ENCODE results near the gene ZNF200.

Gene ZNF200

DNA sequence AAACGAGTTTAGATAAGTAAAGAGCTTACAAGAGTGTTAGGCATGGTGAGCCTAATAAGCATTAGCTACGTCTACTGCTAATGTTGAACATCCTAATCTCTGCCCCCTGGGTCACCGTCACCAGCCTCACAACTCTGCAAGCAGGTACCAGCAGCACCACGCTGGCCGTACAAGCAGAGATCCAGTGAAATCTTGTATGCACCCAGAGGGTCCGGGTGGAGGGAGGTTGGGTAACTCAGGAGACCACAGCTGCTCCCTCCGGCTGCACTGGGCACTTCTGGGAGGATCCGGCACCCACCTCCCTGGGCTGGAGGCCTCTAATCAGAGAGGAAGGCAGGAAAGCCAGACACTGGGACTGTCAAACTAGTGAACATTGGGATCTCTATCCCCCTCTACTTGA lies 55.3 kb downstream of the ZNF200 start:
- H3K27ac ChIP-seq (ENCODE audit: low read depth in 2 of 2, low read length in 2 of 2): no peak overlapping the region
- peaks cover 53 to 69% of the 10 kb centered on the region in 2 donors for H3K27me3 ChIP-seq (ENCODE audit: control insufficient read depth in 2 of 2, insufficient read depth in 2 of 2, low read length in 2 of 2)
- no peak overlapping the region for H3K4me3 ChIP-seq (ENCODE audit: low read length in 2 of 2)
- no peaks in the 10 kb centered on the region for H3K36me3 ChIP-seq (ENCODE audit: control insufficient read depth in 2 of 2, insufficient read depth in 2 of 2, low read length in 2 of 2)
- no peak overlapping the region for H3K9ac ChIP-seq (ENCODE audit: low read depth in 1 of 2, low read length in 2 of 2)
- H3K4me1 ChIP-seq (ENCODE audit: control insufficient read depth in 2 of 2, insufficient read depth in 2 of 2, low read length in 2 of 2): peaks cover 3 to 6% of the 10 kb centered on the region in 2 donors
- H3K9me3 ChIP-seq (ENCODE audit: control insufficient read depth in 2 of 2, low read length in 2 of 2): no peaks in the 10 kb centered on the region

DNA sequence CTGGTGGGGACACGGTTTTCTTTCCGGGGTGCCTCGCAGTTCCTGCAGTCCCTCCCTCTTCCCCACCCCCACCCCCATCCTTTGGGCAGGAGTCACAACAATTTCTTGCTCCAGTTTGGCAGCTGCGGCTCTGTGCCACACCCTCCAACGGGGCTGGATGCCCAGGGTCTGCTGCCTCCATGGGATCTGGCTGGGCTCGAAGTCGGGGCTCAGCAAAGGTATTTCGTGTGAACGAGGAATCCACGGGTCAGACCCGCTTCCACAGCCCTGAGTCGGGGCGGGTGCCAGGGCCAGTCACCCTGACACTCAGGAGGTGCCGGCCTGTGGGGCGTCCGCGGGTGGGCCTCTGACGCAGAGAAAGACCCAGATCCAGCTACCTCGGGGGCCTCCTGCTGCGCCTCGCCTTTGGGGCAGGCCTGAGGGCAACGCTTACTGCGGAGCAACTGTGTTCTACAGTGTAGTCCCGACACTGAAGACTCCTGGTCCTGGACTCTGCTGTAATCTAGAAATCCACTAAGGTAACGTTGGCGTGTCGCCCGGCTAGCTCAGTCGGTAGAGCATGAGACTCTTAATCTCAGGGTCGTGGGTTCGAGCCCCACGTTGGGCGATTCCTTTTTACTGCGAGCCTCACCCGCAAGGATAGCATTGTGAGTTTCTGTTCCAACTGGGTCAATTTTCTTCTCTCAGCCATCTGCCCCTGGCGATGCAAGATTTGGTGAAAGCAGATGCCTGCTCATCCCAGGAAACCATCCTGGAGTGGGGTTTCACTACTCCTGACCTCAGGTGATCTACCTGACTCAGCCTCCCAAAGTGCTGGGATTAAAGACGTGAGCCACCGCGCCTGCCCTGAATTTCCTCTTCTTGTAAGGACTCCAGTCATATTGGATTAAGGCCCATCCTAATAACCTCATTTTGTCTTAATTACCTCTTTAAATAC lies 59.5 kb downstream of the ZNF200 start:
- peaks cover 53 to 55% of the 10 kb centered on the region in 2 donors for H3K27me3 ChIP-seq (ENCODE audit: control insufficient read depth in 2 of 2, insufficient read depth in 2 of 2, low read length in 2 of 2)
- no peak overlapping the region for H3K9ac ChIP-seq (ENCODE audit: low read depth in 1 of 2, low read length in 2 of 2)

DNA sequence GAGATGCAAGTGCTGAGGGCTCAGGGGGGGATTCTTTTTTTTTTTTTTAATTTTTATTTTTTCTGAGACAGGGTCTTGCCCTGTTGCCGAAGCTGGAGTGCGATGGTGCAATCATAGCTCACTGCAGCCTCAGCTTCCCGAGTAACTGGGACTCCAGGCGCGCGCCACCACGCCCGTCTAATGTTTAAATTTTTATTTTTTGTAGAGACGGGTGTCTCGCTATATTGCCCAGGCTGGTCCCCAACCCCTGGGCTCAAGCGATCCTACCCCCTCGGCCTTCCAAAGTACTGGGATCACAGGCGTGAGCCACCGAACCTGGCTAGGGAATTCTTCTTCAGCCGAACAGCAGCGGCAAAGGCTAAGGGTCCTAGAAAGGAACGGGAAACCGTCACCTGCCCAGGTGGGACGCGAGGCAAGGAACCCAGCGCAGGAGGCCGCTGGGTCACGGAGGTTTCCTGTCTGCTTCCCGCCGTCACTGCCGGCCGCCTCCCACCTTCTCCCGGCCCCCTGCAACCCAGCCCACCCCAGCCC lies 60.3 kb downstream of the ZNF200 start:
- H3K36me3 ChIP-seq (ENCODE audit: control insufficient read depth in 2 of 2, insufficient read depth in 2 of 2, low read length in 2 of 2): no peaks in the 10 kb centered on the region
- H3K27me3 ChIP-seq (ENCODE audit: control insufficient read depth in 2 of 2, insufficient read depth in 2 of 2, low read length in 2 of 2): peaks cover 53% of the 10 kb centered on the region in 2 donors

More for the DNA sequence above, 59.5 kb downstream of the ZNF200 start:
- no peak overlapping the region for H3K4me3 ChIP-seq (ENCODE audit: low read length in 2 of 2)
- no peaks in the 10 kb centered on the region for H3K4me1 ChIP-seq (ENCODE audit: control insufficient read depth in 2 of 2, insufficient read depth in 2 of 2, low read length in 2 of 2)
- no peaks in the 10 kb centered on the region for H3K36me3 ChIP-seq (ENCODE audit: control insufficient read depth in 2 of 2, insufficient read depth in 2 of 2, low read length in 2 of 2)
- H3K9me3 ChIP-seq (ENCODE audit: control insufficient read depth in 2 of 2, low read length in 2 of 2): no peaks in the 10 kb centered on the region
- H3K27ac ChIP-seq (ENCODE audit: low read depth in 2 of 2, low read length in 2 of 2): no peak overlapping the region

GRCh38 chr16:3173892-3174617 lies 60.9 kb downstream of the ZNF200 start:
- Histone ChIP-seq H3K4me1 (ENCODE audit: control insufficient read depth in 2 of 2, insufficient read depth in 2 of 2, low read length in 2 of 2) (no peaks in the 10 kb centered on the region), H3K4me3 (ENCODE audit: low read length in 2 of 2) (no peak overlapping the region), H3K36me3 (ENCODE audit: control insufficient read depth in 2 of 2, insufficient read depth in 2 of 2, low read length in 2 of 2) (no peaks in the 10 kb centered on the region), H3K27ac (ENCODE audit: low read depth in 2 of 2, low read length in 2 of 2) (no peak overlapping the region), H3K9ac (ENCODE audit: low read depth in 1 of 2, low read length in 2 of 2) (no peak overlapping the region), H3K27me3 (ENCODE audit: control insufficient read depth in 2 of 2, insufficient read depth in 2 of 2, low read length in 2 of 2) (peaks cover 53 to 56% of the 10 kb centered on the region in 2 donors), H3K9me3 (ENCODE audit: control insufficient read depth in 2 of 2, low read length in 2 of 2) (no peaks in the 10 kb centered on the region)

More for the DNA sequence above, 60.3 kb downstream of the ZNF200 start:
- no peak overlapping the region for H3K4me3 ChIP-seq (ENCODE audit: low read length in 2 of 2)
- H3K4me1 ChIP-seq (ENCODE audit: control insufficient read depth in 2 of 2, insufficient read depth in 2 of 2, low read length in 2 of 2): no peaks in the 10 kb centered on the region
- H3K9me3 ChIP-seq (ENCODE audit: control insufficient read depth in 2 of 2, low read length in 2 of 2): no peaks in the 10 kb centered on the region
- H3K9ac ChIP-seq (ENCODE audit: low read depth in 1 of 2, low read length in 2 of 2): no peak overlapping the region
- no peak overlapping the region for H3K27ac ChIP-seq (ENCODE audit: low read depth in 2 of 2, low read length in 2 of 2)

Data from mucosa of rectum (tissue), 2 donors.